Hematopoietic multipotent progenitor cell treated with erythropoietin and hydrocortisone succinate and interleukin-3 and kit ligand, for 8 days (in vitro differentiated cells): ENCODE results near the gene ZBTB21.

ENCODE experiments used
- DNase-seq: peaks from one replicate; pipeline ENCODE4 v3.0.0-alpha.2; 2015

Gene ZBTB21

GRCh38 chr21:42039911-42040351 lies 29.8 kb upstream of the ZBTB21 start:
- no peak for DNase-seq

- no peak for DNase-seq
Measured at GRCh38 chr21:42039470-42039901, 29.3 kb upstream of the ZBTB21 start.

- no peak for DNase-seq
Measured at GRCh38 chr21:42038826-42039425, 28.8 kb upstream of the ZBTB21 start.

DNA sequence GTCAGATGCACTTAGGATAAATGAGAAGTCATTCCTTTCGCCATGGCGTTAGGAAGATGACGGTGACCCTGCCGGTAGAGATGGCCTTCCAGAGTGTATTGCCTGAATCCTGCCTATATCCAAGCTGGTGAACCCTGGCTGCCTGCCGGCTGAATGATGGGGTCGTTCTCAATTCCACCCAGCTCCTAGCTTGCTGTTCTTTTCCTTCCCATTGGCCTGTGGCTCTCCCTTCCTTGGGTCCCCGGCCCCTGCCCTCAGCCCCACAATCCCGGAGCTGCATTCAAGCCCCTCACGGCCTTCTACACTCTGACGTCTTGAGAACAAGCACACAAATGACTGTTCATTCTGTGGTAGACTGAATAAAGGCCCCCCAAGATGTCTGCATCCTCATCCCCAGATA lies 28.2 kb upstream of the ZBTB21 start:
- DNase-seq, result no peak

DNA sequence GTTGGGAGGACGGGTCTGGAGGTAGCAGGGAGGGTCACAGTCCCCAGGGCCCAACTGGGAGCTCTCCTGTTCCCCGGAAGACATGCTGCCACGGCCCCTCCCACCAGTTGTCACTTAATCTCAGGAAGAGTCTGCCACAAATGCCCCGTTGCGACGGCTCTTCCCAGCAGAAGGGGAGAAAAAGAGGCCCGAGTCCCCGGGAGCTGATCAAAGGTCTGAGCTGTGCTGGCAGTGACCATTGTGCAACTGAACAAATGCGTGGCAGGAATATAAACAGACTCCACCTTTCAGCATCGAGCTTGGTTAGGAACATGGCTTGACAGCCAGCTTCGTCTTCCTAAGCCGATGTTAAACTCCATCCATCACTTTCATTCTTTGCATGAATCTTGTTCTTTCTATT lies 27.8 kb upstream of the ZBTB21 start:
- no peak for DNase-seq

DNA sequence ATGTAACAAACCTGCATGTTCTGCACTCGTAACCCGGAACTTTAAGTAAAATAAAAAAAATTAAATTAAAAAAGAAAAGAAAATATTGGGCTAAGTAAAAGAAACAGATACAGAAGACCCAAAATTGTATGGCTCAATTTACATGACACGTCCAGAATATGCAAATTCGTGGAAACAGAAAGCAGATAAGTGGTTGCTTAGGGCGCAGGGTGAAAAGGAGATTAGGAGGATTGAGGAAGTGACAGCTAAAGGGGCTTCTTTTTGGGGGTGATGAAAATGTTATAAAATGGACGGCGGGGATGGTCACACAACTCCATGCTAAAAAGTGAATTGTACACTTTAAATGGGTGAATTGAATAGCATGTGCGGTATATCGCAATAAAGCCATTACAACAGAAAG lies 27.4 kb upstream of the ZBTB21 start:
- DNase-seq, result peak; percentile 22

DNA sequence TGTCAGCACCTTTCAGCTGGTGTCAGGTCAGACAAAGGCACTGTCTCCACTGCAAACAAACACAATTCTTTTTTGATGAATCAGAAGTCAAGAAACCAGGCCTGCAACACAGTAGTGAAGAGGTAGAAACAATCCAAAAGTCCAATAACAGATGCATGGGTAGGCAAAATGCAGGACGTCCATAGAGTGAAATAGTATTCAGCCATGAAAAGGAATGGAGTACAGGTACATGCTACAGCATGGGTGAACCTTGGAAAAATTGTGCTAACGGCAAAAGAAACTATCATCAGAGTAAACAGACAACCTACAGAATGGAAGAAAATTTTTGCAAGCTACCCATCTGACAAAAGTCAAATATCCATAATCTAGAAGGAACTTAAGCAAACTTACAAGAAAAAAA lies 26.2 kb upstream of the ZBTB21 start:
- DNase-seq, result no peak

DNA sequence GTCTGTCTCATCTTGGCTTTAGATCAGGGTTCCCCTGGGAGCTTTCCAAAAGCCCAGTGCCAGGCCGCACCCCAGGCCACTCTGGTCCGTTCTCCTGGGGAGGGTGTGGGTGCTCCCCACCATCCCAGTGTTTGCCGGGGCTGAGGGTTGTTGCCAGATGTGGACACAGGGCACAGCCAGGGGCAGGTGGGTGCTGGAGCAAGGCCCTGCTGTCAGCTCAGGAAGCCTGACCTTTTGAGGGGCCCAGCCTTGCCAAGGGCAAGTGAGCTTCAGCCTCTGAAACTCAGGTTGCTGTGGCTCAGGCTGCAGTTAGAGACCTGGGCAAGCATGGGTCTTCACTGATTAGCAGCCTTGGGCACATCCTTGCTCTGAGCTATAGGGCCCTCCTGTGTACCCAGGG lies 22.8 kb upstream of the ZBTB21 start:
- no peak for DNase-seq

DNA sequence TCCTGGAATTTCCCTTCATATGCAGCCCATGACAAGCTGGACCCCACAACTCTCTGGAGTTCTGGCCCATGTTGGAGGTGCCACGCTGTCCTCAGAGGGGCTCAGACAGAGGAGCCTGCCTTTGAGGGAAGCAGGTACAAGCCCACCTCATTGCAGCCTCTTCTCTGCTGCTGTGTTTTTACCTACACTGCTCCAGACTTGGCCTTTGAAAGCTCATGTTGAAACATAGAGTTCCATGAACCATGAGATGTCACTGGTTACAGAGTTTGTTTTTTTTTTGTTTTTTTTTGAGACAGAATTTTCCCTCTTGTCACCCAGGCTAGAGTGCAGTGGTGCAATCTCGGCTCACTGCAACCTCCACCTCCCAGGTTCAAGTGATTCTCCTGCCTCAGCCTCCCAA lies 22.1 kb upstream of the ZBTB21 start:
- no peak for DNase-seq

- DNase-seq, result no peak
Measured at GRCh38 chr21:42031816-42032215, 21.7 kb upstream of the ZBTB21 start.

DNA sequence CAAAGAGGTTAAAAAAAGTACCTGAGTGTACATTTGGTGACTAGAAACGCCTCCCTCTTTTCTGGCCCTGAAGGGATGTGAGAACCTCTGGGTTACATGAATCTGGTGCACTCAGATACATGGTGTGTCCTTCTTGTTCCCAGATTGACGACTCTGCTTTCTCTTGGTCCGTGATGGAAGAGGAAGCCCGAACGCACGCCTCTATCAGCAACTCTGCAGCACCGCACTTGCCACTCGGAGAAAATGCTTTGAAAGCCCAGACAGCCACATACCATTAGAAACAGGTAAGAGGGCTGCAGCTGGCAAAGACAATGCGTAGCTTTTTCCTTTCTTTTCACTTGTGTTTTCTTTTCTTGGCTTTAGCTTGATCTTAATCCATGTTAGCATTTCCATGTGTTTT lies 21.1 kb upstream of the ZBTB21 start:
- no peak for DNase-seq

GRCh38 chr21:42030311-42030710 lies 20.2 kb upstream of the ZBTB21 start:
- DNase-seq, result no peak

DNA sequence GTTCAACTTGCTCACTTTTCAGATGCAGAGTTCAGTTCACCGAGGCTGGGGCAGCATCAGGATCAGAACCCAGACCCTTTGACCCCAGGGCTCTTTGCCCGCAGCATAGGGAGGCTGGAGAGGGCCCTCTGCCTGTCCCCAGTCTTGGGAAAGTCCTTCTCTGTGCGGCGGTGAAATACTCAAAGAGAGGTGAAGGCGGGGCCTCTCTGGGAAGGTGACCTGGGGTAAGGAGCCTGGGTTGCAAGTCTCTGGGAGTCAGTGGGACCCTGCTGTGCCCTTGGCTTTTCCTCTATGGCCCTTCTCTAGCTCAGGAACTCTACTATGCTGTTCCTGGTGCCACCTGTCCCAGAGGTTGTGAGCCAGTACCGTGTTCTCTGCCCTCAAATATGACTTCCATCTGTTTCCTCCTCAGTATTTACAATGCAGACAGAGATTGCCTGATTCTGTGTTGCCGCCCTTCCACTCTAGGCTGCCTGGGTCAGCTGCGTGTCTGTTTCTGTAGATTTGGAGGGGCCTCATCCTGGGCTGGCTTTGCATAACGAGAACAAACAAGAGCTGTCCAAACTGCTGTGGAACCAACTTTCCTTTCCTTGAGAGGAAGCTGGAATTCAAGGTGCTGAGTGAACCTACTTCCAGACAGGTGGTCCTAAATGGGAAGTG lies 18.7 kb upstream of the ZBTB21 start:
- no peak for DNase-seq

DNA sequence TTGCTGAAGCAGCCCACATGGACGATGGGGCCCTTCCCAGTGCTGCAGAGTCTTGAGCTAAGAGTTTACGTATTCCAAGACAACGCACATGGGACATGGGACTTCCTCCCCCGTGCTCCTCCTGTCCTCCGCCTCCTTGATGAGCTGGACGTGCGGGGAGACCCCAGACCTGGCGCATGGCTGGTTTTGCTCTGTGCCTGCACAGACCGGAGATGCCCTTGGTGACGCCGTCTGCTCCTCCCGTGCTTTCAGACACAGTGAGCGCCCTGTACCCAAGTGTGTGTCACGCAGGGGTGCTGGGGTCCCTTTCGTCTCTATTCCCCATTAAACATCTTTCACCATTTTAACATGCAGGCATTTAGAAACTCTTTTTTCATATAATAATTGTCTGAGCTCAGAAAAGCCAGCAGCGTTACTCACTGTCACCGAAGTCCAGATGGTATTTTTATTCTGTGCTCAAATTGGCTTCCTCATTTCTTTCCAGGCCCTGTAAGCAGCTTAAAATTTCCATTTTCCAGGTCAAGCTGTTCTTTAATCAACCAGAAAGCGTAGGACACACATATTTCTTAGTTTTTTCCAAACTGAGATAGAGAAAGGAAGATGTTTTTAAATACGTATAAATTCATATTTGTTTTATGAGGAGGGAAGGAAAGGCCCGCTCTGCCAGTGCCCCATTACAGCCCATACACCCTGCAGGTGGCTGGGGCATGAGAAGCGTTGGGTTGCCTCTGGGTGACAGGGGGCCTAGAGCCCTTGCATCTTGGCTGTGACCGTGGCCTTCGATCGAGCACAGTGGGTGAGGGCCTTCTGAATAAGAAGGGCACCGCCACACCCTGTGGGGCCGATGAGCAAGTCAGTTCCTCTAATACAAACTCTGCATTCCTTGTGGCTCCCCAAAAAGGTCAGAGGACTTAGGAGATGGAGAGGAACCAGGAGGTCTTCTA lies 17.9 kb upstream of the ZBTB21 start:
- DNase-seq, result no peak

DNA sequence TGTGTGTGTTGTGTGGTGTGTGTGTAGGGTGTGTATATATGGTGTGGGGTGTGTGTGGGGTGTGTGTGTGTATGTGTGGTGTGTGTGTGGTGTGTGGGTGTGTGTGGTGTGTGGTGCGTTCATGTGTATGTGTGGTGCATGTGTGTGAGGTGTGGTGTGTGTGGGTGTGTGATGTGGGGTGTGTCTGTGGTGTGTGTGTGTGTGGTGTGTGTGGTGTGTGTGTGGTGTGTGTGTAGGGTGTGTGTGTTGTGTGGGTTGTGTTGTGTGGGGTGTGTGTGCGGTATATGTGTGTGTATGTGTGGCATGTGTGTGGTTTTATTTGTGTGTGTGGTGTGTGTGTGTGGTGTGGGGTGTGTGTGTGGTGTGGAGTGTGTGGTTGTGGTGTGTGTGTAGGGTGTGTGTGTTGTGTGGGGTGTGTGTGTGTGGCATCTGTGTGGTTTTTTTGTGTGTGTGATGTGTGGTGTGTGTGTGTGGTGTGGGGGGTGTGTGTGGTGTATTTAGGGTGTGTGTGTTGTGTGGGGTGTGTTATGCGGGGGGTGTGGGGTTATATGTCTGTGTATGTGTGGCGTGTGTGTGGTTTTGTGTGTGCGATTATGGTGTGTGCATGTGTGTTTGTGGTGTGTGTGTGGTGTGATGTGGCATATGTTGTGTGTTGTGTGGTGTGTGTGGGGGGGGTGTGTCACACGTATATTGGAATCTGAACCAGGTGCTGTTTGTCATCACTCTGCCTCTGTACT lies 17.1 kb upstream of the ZBTB21 start:
- DNase-seq, result no peak

GRCh38 chr21:42026082-42026435 lies 15.9 kb upstream of the ZBTB21 start:
- no peak for DNase-seq

GRCh38 chr21:42025376-42026081 lies 15.4 kb upstream of the ZBTB21 start:
- DNase-seq, result no peak

DNA sequence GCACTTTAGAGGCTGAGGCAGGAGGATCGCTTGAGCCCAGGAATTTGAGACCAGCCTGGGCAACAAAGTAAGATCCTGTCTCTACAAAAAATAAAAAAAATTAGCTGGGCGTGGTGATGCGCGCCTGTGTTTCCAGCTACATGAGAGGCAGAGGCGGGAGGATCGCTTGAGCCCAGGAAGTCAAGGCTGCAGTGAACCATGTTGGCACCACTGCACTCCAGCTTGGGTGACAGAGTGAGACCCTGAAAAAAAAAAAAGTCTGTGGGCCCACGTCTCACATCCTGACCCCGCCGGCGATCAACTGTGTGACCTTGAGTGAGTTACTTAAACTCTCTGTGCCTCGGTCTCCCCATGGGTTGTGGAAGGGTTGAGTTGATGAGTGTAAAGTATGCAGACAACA lies 12.7 kb upstream of the ZBTB21 start:
- DNase-seq, result no peak

DNA sequence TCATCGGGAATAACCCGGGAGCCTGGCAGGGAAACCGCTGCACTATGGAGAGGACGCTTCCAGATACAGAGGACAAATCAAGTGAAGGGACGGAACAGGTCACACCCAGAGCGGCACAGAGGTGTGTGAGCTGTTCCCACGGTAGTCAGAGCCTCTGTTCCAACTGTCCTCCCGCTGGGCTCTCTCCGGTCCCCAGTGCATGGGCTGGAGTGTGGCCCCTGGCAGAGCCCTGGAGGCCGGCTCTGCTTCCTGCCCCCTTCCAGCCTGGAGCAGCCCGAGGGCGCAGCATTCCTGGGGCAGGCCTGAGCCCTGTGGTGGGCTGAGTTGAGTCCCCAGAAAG lies 11.9 kb upstream of the ZBTB21 start:
- DNase-seq, result no peak

DNA sequence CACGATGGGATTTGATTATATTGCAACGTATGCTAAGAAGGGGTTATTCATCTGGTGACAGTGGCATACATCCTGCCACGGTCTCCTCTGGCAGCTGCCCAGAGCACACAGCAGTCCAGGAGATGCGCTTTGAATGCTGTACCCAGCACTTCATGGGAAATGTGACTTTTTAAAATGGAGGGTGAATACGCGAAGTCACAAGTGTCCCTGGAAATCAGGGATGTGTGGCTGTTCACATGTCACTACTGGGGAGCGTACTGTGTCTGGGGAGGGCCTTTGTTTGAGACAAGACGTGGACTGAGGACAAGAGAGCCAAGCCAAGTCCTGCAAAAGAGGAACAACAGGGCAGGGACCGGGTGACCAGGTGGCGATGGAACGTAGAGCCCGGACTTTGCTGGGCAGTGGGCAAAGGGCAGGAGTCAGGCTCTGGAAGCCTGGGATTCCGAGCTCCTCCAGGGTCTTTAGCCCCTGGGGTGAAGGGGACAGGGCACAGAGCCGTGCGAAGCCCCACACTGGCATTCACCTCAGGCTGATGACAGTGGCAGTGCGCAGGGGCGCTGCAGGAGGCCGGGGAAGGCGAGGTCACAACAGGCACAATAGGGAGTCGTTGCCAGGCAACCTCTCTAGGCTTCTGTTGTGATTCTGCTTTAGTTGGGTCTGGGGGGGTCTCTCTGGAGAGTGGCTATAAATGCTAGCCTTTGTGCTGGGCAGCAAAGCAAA lies 11.4 kb upstream of the ZBTB21 start:
- DNase-seq, result no peak

DNA sequence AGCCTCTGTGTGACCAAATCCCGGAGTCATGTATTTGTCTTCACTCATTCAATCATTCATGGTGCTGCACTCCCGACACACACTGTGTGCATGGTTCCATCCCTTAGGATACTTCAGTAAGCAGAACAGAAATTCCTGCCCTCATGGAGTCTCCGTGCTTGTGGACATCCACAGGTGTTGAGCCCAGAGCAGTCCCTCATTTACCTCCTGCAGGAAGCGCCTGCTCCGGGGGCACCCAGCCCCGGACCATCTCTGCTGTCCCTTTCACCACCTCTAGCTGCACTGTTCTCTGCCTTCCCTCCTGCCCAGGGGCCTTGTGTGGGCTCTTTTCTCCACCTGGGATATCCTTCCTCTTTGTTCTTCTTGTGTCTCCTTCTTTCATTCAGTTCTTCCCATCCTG lies 9.5 kb upstream of the ZBTB21 start:
- no peak for DNase-seq

GRCh38 chr21:42019101-42019605 lies 9.0 kb upstream of the ZBTB21 start:
- no peak for DNase-seq
